HUES6 (cell line): ENCODE results near the gene PRRT4.

Experiments used
- H3K27ac ChIP-seq: 2 replicates; pipeline ENCODE4 v1.7.0; 2013; ENCODE audit warnings: low read depth, mild to moderate bottlenecking, low read length, inconsistent platforms
- H3K27me3 ChIP-seq: 2 replicates; pipeline ENCODE4 v1.6.1; 2013; ENCODE audit warnings: low read length; ENCODE audit not compliant: control insufficient read depth, insufficient read depth
- H3K36me3 ChIP-seq: 2 replicates; pipeline ENCODE4 v1.6.1; 2013; ENCODE audit warnings: low read length; ENCODE audit not compliant: control insufficient read depth, insufficient read depth
- H3K4me1 ChIP-seq: 2 replicates; pipeline ENCODE4 v1.6.1; 2013; ENCODE audit warnings: low read length; ENCODE audit not compliant: control insufficient read depth, insufficient read depth
- H3K4me3 ChIP-seq: 2 replicates; pipeline ENCODE4 v1.5.1; 2013; ENCODE audit warnings: low read depth, low read length
- H3K9ac ChIP-seq: one replicate; pipeline ENCODE4 v1.6.1; 2013; ENCODE audit warnings: mild to moderate bottlenecking, low read length
- H3K9me3 ChIP-seq: 2 replicates; pipeline ENCODE4 v1.6.1; 2013; ENCODE audit warnings: low read depth, low read length; ENCODE audit not compliant: control insufficient read depth, insufficient read depth

PRRT4 gene

GRCh38 chr7:128309124-128309523 is 52.4 kb downstream of the PRRT4 start:
- Histone ChIP-seq H3K27ac (no peak overlapping the region), H3K4me1 (no peaks in the 10 kb centered on the region), H3K36me3 (peaks cover 85% of the 10 kb centered on the region), H3K4me3 (no peak overlapping the region), H3K9ac (no peak overlapping the region), H3K9me3 (no peaks in the 10 kb centered on the region), H3K27me3 (no peaks in the 10 kb centered on the region)

- Histone ChIP-seq H3K4me1 (0 out of 2 replicates have a peak, but pooled peaks cover 2% of the 10 kb centered on the region), H3K4me3 (no peak overlapping the region), H3K36me3 (peaks cover 80% of the 10 kb centered on the region), H3K9ac (no peak overlapping the region), H3K9me3 (no peaks in the 10 kb centered on the region), H3K27me3 (no peaks in the 10 kb centered on the region), H3K27ac (no peak overlapping the region)
Observed at GRCh38 chr7:128307061-128307460, 54.4 kb downstream of the PRRT4 start.

- H3K27me3 ChIP-seq, result no peaks in the 10 kb centered on the region
- no peak overlapping the region for H3K9ac ChIP-seq
- H3K36me3 ChIP-seq, result peaks cover 52% of the 10 kb centered on the region
- no peaks in the 10 kb centered on the region for H3K9me3 ChIP-seq
- H3K27ac ChIP-seq, result no peak overlapping the region
- peaks cover 30% of the 10 kb centered on the region for H3K4me1 ChIP-seq
- H3K4me3 ChIP-seq, result no peak overlapping the region
Observed at GRCh38 chr7:128304212-128304611, 57.3 kb downstream of the PRRT4 start.

GRCh38 chr7:128303643-128304042 is 57.8 kb downstream of the PRRT4 start:
- Histone ChIP-seq H3K9me3 (no peaks in the 10 kb centered on the region), H3K4me1 (peaks cover 36% of the 10 kb centered on the region), H3K27ac (no peak overlapping the region), H3K36me3 (peaks cover 48% of the 10 kb centered on the region), H3K4me3 (no peak overlapping the region), H3K9ac (no peak overlapping the region), H3K27me3 (no peaks in the 10 kb centered on the region)

- H3K27me3 ChIP-seq, result no peaks in the 10 kb centered on the region
- no peaks in the 10 kb centered on the region for H3K9me3 ChIP-seq
- H3K4me1 ChIP-seq, result peaks cover 40% of the 10 kb centered on the region
- no peak overlapping the region for H3K4me3 ChIP-seq
- no peak overlapping the region for H3K9ac ChIP-seq
- H3K27ac ChIP-seq, result no peak overlapping the region
- H3K36me3 ChIP-seq, result peaks cover 44% of the 10 kb centered on the region
Observed at GRCh38 chr7:128303133-128303532, 58.4 kb downstream of the PRRT4 start.

- Histone ChIP-seq H3K27ac (no peak overlapping the region), H3K9me3 (no peaks in the 10 kb centered on the region), H3K27me3 (no peaks in the 10 kb centered on the region), H3K4me1 (peaks cover 40% of the 10 kb centered on the region), H3K36me3 (peaks cover 34% of the 10 kb centered on the region), H3K9ac (no peak overlapping the region), H3K4me3 (no peak overlapping the region)
Observed at GRCh38 chr7:128302139-128302538, 59.4 kb downstream of the PRRT4 start.
